ENCODE measurements around the gene ILDR1. TPM values are rescaled to one million over a fixed set of nuclear protein-coding genes. Genes with fewer than 3 reads are reported as not detected.

Gene ILDR1
- total RNA-seq, 1 donor from 2014 or later: not detected

- peaks cover 17% of the 10 kb centered on the region for H3K9me3 Mint-ChIP-seq (ENCODE audit: low read depth)
Observed at GRCh38 chr3:121976727-121977126, 45.3 kb downstream of the ILDR1 start.

DNA sequence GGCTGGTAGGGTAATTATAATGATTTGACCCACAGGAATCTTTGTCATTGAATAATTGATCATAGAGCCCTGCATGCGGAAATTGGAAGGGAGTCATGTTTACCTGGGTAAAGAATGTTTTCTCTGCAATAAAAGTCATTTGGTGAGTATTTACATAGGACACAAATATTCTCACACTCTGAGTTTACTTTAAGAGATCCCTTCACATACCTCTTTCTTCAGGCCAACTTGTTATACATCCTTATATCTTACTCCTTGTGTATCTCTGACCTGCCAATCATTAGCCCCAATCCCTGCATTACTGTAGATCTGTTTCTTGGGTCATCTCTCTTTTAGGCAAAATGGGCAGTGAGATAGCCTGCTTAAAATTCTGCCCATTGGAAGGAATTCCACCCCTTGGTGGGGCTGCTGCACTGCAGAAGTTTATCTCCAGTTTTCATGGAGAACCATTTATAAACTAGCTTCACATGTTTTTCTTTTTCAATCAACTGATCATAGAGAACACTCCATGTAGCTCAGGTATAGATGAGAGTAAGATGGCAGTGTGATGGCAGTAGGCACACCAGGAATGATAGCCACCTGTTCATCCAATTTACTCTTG, 46.2 kb downstream of the ILDR1 start:
- H3K36me3 Mint-ChIP-seq (ENCODE audit: low read depth): no peaks in the 10 kb centered on the region
- no peak for TF ChIP-seq CTCF (IDR thresholded peaks at IDR 0.05)
- H3K27ac Mint-ChIP-seq (ENCODE audit: unreplicated experiment): no peak overlapping the region
- no peak overlapping the region for H3K4me3 Mint-ChIP-seq (ENCODE audit: unreplicated experiment)
- peaks cover 1% of the 10 kb centered on the region for H3K27me3 Mint-ChIP-seq (ENCODE audit: low read depth)
- peaks cover 17% of the 10 kb centered on the region for H3K9me3 Mint-ChIP-seq (ENCODE audit: low read depth)
- no peak for DNase-seq (ENCODE audit: low spot score)
- no peaks in the 10 kb centered on the region for H3K4me1 Mint-ChIP-seq (ENCODE audit: low read depth)

More at GRCh38 chr3:121976727-121977126, 45.3 kb downstream of the ILDR1 start:
- H3K27ac Mint-ChIP-seq (ENCODE audit: unreplicated experiment): no peak overlapping the region
- H3K36me3 Mint-ChIP-seq (ENCODE audit: low read depth): no peaks in the 10 kb centered on the region
- no peaks in the 10 kb centered on the region for H3K4me1 Mint-ChIP-seq (ENCODE audit: low read depth)
- peaks cover 6% of the 10 kb centered on the region for H3K27me3 Mint-ChIP-seq (ENCODE audit: low read depth)
- DNase-seq (ENCODE audit: low spot score): no peak
- no peak for TF ChIP-seq CTCF (IDR thresholded peaks at IDR 0.05)
- no peak overlapping the region for H3K4me3 Mint-ChIP-seq (ENCODE audit: unreplicated experiment)

DNA sequence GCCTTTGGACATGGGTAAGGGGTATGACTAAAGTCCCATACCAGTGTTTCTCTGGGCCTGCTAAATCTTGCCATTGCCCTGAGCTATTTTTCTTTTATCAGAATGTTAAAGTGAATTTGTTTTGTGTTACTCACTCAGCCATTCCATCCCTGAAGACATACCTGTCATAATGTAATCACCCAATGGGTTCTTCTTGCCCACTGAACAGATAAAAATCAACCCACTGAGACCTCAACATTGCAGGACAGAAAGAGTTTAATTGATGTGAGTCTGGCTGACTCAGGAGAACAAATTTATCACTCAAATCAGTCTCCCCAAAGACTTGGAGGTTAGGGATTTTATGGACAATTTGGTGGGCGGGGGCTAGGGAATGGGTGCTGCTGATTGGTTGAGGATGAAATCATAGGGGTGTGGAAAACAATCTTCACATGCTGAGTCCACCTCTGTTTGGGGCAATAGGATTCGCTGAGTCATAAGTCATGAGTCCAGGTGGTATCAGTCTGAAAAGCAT, 47.4 kb downstream of the ILDR1 start:
- Mint-ChIP-seq H3K9me3 (ENCODE audit: low read depth) (peaks cover 20% of the 10 kb centered on the region), H3K4me3 (ENCODE audit: unreplicated experiment) (no peak overlapping the region), H3K4me1 (ENCODE audit: low read depth) (no peaks in the 10 kb centered on the region), H3K27ac (ENCODE audit: unreplicated experiment) (no peak overlapping the region), H3K27me3 (ENCODE audit: low read depth) (peaks cover 3% of the 10 kb centered on the region), H3K36me3 (ENCODE audit: low read depth) (no peaks in the 10 kb centered on the region)
- no peak for DNase-seq (ENCODE audit: low spot score)
- no peak for TF ChIP-seq CTCF (IDR thresholded peaks at IDR 0.05)

DNA sequence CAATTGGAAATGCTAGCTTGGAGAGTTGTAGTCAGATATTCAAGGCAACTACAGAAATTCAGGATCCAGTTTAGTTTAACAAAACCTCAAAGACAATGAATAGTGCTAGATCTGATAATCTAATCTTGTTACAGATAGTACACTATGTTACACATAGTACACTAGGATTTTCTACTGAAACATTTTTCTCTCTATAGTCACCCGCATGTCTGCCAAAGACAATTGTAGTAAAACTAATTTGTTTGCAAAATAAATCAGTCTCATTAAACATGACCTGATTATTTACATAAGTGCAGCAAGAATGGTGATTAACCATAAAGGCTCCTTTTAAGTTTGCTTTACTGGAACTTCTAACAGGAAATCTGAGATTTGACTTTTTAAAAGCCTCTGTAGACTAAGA, 52.0 kb downstream of the ILDR1 start:
- Mint-ChIP-seq H3K27ac (ENCODE audit: unreplicated experiment) (no peak overlapping the region), H3K9me3 (ENCODE audit: low read depth) (peaks cover 26% of the 10 kb centered on the region), H3K36me3 (ENCODE audit: low read depth) (peaks cover 2% of the 10 kb centered on the region), H3K27me3 (ENCODE audit: low read depth) (peaks cover 9% of the 10 kb centered on the region), H3K4me1 (ENCODE audit: low read depth) (no peaks in the 10 kb centered on the region), H3K4me3 (ENCODE audit: unreplicated experiment) (no peak overlapping the region)
- no peak for DNase-seq (ENCODE audit: low spot score)
- no peak for TF ChIP-seq CTCF (IDR thresholded peaks at IDR 0.05)

DNA sequence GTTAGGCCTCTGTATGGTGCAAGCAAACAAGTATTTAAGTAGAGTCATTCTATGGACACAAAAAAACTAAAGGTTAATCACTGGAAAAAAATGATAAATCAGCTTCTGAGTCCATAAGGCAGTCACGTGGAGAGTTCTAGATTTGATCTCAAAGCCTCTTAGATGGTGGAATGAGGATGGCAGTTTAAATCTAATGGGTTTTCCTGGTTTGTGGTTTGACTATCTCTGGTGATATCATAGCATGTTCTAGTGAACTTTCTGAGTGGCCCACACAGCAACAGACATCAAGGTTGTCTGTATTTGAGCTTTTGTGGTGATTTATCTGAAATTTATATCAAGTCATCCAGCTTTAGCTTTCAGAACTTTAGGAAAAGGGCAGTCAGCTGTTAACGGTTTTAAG, 52.4 kb downstream of the ILDR1 start:
- Mint-ChIP-seq H3K9me3 (ENCODE audit: low read depth) (peaks cover 25% of the 10 kb centered on the region), H3K4me3 (ENCODE audit: unreplicated experiment) (no peak overlapping the region), H3K27me3 (ENCODE audit: low read depth) (peaks cover 9% of the 10 kb centered on the region), H3K36me3 (ENCODE audit: low read depth) (peaks cover 2% of the 10 kb centered on the region), H3K27ac (ENCODE audit: unreplicated experiment) (no peak overlapping the region), H3K4me1 (ENCODE audit: low read depth) (no peaks in the 10 kb centered on the region)
- no peak for DNase-seq (ENCODE audit: low spot score)
- TF ChIP-seq CTCF (IDR thresholded peaks at IDR 0.05): no peak

Data from chondrocyte (in vitro differentiated cells).